Left lobe of liver (tissue), 2 donors: ENCODE data around the gene ERG28. TPM values are rescaled to one million over a fixed set of nuclear protein-coding genes. Genes with fewer than 3 reads are reported as not detected.
"Not testable (repeated sequence)": the region's sequence is repeated elsewhere in the genome, so short reads cannot be mapped to it uniquely, and the experiment has no call there.

Experiments used
- ATAC-seq: fragments of 200-7000 bp; cut with Tn5 transposase; one replicate; pipeline ENCODE4 v1.9.1; 2020; ENCODE audit warnings: mild to moderate bottlenecking, moderate library complexity
- DNase-seq: peaks from one replicate; pipeline ENCODE4 v3.0.0-alpha.2; 2020; ENCODE audit warnings: low spot score
- total RNA-seq: library from RNA; stranded (reverse); gene quantifications from one replicate; pipeline ENCODE4 v1.2.1, GENCODE V29; 2021
- donor health status: DM: no; HTN: no; CAD: no; lungs with moderate emphysema.
- donor health status: DM: no; HTN: yes; CAD: no.

ERG28 gene, protein sequence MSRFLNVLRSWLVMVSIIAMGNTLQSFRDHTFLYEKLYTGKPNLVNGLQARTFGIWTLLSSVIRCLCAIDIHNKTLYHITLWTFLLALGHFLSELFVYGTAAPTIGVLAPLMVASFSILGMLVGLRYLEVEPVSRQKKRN
- total RNA-seq, result 17.9 TPM

DNA sequence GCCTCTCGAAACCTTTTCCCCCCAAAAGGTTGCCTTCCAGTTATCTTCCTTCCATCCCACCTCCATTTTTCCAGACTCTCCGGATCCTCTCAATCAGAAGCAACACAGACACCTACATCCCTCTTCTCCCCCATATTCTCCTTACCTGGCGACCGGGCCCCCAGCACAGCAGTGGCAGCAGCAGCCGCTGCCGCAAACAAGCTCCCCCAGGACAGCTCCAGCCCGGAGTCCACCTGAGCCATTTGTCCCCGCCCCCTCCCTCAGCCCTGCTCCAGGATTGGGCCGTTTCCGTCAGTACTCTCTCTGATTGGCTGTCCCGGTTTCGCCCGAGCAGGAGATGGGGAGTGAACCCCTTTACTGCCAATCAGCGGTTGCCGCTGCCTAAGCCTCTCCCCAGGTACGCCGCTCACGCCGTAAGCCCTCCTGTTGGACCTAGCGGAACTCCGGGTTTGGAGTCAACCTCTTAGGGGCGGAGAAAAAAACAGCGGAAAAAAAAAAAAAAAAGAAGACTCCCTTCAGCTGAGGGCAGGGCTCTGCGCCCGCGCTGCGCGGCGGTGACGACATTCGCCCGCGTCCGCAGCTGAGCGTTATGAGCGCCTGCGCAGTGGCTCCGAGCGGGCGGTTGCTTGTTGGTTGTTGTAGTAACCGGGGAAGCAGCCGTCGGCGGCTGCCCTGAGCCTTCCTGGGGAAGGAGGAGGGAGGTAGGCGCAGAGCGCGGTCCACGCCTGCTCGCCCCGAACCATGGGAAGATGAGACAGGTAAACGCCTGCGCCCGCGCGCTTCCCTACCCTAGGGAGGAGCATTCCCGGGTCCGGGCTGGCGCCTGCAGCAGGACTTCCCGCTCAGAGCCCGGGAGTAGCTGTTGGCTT, at the start of gene ERG28, which contains the start of gene TTLL5:
Gene ERG28 (minus strand): TSS at position 247 of the 869 bp plus-strand sequence. CDS start 3,374 bp downstream, outside the sequence.
Gene TTLL5 (plus strand): TSS at position 617 of the 869 bp plus-strand sequence. CDS start 1,904 bp downstream, outside the sequence.
- ATAC-seq (peak; percentile 89), DNase-seq (peak; percentile 98)

DNA sequence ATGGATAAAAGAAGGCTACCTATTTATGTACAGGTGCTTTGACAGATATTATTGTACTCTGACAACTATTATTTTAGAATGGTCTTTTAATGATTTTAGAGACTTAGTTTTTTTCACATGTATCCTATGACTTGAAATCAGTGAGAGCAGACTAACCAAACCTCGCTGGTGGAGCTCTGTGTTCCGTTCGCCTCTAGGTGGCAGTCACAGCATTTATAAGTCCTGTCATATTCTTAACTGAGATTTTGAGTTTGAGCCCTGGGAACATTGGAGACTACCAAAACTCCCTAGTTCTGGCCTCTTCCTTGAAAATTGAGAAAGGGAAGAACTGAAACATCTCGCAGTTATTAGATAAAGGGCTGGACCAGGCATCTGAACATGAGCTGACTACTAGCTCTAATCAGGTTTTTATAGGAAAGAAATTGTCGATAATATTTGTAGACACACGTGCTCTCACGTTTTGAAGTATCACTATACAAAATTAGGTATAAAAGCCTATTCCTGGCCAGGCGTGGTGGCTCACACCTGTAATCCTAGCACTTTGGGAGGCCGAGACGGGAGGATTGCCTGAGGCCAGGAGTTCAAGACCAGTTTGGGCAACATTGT, 48.6 kb upstream of the ERG28 start:
- peak; percentile 68 for DNase-seq
- peak; percentile 81 for ATAC-seq

DNA sequence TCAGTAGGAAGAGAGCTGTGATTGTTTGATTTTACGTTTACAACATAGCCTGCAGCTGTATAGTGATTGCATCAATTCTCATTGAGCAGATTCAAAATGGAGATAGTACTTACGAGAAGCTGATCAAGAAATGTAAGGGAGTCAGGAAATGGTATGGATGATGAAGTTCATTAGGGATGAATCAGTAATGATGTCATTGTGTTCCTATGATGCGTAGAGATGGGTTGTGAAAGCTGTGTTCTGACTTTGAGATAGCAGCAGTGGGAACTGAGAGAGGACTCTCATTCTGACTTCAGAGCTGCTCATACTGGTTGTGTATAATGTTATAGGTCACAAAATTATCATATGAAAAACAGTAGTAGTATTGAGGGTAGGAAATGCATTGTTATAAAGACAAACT, 44.3 kb upstream of the ERG28 start:
- no peak for DNase-seq
- ATAC-seq, result no peak

DNA sequence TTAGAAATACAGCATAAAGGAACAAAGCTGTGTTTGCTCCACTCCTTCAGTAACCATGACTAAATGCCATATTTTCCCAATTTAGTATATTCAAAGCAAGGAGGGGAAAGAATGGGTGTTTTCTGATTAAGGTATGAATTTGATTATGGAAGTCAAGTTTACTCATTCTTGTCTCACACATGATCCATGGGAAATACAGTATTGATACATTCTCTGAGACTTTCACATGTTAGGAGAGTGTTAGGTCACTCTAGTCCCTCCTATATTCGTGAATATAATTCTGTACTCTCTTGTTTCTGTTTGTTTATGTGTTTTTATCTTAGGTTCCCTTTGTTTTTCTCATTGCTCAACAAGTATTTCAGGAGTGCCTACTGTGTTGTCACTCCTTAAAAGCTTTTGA, 42.8 kb upstream of the ERG28 start:
- ATAC-seq (no peak), DNase-seq (no peak)

DNA sequence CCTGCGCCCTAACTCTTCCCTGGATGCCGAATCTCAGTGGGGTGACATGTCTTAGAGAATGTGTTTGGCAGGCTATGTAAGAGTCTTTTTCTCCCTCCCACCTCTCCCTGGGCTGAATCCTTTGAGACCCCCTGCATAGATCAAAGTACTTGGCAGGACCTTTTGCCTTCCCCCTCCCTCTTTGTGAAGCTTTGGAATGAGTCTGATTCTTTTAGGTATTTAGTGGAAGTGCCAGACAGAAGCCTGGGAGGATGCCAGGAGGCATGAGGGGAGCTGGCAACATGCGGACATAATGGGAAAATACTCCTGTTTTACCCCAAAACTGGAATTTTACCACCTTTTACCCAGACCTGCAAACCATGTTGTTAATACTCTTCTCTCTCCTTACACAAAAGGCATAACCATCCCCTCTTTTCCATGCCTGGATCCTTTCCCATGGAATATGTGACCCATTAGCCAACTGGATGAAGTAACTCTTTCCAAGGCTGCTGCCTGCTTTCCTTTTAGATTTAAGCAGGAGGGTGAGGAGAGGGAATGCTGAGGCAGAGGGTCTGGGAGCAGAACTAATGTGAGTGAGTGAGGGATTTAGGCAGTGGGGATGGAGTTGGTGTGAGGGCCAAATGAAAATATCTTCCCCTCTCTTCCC, 42.1 kb upstream of the ERG28 start:
- DNase-seq (no peak), ATAC-seq (no peak)

DNA sequence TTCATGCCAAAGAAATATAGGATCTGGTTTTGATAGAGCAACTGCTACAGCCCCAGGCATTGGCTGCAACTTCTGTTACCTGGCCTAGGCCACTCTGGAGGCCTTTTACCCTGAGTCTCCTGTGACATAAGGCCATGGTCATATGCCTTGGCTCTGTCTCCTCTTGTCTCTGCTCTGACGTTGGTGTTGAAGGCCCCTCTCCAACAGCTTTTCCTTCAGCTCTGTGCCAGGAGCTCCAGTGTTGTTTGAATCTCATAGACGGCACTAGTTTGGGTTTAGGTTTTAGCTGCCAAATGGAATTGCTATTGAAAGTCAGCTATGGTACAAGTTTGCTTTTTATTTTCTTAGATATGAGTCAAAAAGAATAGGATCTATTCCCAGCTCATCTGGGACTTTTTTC, 41.4 kb upstream of the ERG28 start:
- ATAC-seq (no peak), DNase-seq (no peak)

DNA sequence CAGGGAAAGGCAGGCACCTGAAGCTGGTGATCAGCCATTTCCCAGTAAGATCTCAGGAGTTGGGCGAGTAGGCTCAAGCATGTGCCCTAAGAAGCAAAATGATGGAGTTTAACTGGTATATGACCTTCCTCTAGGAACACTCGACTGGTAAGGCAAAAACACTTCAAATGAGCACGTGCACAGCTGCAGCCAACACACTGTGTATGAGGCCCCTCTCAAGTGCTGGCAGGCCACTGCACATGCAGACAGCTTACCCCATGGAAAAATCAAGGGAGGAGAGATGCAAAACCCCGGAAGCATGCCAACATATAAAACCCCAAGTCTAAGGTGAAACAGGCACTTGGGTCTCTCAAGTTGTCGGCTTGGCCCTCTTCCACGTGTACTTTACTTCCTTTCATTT, 39.6 kb upstream of the ERG28 start:
- ATAC-seq (no peak), DNase-seq (no peak)

DNA sequence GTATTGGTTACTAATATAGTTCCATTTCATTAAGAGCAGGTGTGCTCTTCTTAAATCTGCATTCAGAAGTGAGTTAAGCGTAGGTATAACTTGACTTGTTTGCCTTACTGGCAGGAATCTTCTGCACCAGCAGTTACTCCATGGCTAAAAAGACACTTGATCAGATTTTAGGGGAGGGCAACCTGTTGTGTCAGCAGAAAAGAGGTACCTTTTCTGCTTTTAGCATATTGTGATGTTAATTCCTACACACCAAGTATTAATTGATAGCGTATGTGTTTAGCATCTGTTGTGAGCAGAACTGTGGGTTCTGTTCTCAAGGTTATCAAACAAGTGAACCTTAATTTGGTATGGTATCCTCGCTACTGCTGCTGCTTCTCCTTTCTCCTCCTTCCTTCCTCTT, 38.7 kb upstream of the ERG28 start:
- ATAC-seq, result no peak
- DNase-seq, result no peak

DNA sequence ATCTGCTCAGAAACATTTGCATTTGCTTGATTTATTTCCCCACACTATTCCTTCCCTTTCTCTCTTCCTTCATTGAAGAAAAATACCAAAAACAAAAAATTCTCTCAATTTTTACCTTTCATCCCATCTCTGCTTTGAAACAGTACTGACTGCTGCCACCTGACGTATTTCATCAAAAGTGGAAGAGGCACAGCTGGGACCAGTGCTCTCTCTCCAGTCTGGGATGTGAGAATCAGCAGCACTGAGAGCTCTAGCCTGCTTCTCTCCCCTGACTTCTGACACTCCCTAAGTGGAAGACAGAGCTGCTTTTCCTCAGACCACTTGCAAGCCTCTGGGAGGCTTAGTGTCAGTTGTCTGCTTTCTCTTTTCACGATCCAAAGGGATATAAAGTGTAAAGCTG, 37.2 kb upstream of the ERG28 start:
- no peak for ATAC-seq
- DNase-seq, result no peak

DNA sequence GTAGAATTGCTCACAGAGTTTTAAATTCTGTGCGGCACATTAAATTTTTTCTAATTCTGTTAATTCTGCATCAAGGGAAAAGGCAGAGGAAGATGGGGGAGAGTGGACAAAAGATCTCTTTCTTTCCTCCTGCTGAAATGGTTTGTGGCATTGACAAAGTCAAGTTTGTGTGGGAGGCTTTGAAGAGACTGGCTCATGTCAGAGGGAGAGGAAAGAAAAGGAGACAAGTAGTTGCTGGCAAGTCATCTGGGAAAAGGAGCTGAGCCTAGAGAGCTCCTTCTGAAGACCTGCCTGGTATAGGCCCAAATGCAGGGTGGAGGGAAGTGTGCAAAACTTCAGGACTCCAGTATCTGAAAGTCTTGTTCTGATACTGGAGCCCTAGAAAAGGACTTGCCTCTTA, 36.7 kb upstream of the ERG28 start:
- ATAC-seq, result no peak
- DNase-seq, result no peak

DNA sequence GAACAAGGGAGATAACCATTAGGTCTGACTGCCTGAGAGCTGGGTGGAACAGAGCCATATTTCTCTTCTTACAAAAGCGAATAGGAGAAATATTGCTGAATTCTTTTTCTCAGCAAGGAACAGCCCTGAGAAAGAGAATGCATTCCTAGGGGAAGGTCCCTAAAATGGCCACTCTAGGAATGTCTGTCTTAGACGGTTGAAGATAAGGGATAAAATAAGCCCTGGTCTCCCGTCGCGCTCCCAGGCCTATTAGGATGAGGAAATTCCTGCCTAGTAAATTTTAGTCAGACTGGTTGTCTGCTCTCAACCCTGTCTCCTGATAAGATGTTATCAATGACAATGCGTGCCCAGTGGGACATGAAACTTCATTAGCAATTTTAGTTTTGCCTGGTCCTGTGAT, 34.3 kb upstream of the ERG28 start:
- ATAC-seq, DNase-seq: not testable (repeated sequence)

DNA sequence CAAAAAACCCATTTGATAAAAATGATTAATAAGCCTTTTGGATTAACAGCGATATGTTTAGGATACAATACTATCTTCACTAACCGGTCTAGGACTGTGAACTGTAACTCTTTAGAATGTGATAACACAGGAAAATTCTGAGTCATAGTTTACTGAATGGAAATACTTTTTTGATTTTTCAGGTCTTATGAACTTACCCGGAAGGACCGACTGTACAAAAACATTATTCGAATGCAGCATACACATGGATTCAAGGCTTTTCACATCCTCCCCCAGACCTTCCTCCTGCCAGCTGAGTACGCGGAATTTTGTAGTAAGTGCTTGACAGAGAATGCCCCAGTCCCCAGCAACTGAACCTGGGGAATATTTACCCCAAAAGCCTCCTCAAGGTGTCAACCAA, 29.3 kb upstream of the ERG28 start:
- DNase-seq (no peak), ATAC-seq (no peak)

DNA sequence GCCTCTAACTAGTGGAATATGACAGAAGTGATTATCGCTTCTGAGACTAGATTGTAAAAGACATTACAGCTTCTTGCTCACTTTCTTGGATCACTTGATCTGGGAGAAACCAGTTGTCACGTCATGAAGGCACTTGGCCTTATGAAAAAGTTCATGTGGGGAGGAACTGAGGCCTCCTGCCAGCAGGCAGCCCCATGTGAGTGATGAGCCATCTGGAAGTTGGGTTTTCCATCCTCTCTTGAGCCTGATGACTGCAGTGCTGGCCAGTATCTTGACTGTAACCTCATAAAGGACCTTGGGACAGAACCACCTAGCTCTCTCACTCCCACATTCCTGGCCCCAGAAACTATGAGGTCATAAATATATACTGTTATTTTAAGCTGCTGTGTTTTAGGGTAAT, 28.3 kb upstream of the ERG28 start:
- ATAC-seq, result no peak

DNA sequence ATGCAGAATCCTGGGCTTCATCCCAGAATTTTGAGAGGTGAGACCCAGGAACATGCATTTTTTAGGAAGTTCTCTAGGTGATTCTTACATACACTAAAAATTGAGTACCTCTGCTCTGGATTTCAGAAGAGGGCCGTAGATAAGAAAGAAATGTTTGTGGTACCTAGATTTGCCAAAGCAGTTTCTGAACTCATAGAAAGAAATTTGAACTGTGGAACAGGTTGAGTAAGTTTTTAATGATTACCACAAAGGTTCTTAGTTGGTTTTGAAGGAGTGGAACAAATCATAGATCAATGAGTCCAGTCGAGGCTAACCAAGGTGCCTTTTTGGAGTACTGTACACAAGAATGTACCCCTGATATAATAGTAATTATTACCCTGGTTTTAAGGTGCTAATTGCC, 25.2 kb upstream of the ERG28 start:
- peak; percentile 62 for ATAC-seq
- no peak for DNase-seq

More for the DNA sequence above, 28.3 kb upstream of the ERG28 start:
- DNase-seq, result no peak

DNA sequence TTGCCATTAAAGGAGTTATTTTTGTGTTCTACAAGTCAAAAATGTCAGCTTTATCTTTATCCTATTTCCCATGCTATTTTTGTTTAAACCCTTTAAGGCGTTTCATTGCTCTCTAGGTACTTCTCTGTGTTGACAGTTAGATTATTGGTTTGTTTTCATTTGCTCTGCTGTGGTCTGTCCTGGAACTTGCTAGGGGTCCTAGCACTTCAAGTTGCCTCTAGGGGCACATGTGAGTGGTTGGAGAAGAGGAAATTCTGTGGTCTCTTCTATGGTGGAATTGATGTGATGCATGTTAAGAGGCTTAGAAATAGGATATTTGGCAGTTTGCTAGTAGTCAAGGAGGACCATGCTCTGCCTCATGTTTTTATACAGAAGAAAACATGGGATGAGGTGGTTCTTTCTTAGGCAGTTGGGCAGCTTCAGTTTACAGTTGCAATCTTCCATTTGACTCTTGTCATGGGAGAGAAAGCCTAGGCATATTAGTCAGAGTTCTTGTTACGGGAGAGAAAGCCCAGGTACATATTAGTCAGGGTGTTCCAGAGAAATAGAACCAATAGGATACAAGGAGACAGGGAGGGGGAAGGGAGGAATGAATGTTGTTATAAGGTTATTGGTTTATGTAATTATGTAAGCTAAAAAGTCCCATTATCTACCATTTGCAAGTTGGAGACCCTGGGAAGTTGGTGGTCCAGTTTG, 14.7 kb upstream of the ERG28 start:
- ATAC-seq (no peak), DNase-seq (no peak)

DNA sequence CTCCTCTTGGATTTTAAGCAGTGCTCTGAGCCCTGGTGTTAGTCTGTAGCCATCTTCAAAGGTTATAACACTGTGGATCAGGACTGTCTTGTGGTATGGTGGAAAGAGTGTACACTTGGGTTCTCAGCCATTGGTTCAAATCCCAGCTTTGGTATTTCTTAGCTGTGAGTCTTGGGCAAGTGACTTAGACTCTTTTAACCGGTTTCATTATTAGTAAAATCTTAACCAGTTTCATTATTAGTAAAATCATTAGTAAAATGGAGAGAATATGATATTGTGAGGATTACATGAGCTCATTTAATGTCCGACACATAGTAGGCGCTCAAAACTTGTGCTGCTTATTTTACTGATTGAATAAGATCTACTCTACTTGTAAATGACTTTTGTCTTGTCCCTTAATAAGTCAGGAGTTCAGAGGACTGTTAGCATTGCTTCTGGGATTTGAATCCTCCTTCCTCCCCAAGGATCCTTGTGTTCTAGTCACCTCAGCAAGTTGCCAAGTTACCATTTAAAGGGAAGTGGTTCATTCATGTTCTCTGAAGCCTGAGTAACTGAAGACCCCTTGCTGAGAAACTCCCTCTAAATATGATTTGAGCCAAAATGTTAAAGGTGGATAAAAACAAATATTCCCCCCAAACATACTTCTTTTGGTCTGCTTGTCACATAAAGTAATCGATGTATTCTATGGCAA, 12.8 kb upstream of the ERG28 start:
- no peak for DNase-seq

DNA sequence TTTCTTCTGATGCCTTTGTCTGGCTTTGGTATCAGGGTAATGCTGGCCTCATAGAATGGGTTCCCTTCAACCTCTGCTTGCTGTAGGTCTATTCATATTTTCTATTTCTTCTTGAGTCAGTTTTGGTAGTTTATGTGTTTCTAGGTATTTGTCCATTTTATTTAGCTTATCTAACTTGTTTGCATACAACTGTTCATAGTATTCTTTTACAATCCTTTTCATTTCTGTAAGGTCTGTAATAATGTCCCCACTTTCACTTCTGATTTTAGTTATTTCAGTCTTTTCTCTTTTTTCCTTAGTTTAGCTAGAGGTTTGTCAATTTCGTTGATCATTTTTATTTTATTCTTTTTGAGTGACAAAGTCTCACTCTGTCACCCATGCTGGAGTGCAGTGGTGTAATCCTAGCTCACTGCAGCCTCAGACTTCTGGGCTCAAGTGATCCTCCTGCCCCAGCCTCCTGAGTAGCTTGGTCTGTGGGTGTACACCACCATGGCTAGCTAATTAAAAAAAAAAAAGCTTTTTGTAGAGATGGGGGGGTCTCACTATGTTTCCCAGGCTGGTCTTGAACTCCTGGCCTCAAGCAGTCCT, 12.0 kb upstream of the ERG28 start:
- ATAC-seq (no peak), DNase-seq (no peak)

More for the DNA sequence above, 12.8 kb upstream of the ERG28 start:
- ATAC-seq, result no peak

DNA sequence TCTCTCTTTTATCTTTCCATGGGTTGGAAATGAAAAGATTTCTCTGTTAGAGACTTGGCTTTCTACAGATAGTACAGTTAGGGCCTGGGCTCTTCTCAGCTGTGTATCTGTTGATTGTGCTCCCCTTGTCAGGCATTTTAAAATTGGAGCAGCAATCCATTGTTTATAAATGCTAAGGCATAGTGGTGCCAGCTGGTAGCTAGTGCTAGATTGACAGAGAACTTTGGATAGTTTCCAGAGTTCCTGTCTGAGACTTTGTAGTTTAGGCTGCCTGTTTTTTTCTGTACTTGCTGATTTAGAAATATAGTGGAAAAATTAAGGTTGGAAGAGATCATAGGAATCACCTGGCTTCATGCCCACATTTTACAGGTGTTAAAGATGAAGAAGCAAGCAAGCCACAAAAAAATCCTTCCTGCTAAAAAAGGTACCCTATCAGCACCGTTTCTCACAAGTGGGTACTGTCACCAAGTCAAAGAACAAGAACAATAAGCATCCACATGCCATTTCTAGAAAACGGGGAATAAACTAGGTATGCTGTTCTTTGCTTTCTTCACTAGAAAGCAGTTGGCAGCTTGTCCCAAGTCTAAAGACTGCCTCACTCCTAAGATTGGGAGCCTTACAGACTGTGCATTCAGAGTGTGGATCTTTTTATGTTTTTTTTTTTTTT, 6.6 kb upstream of the ERG28 start:
- ATAC-seq (peak; percentile 61), DNase-seq (no peak)

DNA sequence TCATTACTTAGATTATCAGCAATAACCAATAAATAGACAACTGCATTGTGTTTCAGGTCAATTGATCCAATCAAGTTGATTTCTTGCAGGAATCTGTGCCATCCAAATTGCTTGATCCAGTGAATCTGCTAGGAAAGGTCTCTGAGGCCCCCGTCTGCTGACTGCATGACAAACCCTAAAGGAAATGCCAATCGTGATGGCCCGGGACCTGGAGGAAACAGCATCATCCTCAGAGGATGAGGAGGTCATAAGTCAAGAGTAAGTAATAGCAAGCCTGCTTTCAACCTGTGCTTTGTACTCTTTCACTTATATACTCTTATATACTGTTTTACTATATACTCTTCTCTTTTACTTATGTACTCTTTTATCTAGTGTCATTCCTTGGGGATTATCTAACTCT, 2.3 kb upstream of the ERG28 start:
- ATAC-seq (no peak), DNase-seq (no peak)

DNA sequence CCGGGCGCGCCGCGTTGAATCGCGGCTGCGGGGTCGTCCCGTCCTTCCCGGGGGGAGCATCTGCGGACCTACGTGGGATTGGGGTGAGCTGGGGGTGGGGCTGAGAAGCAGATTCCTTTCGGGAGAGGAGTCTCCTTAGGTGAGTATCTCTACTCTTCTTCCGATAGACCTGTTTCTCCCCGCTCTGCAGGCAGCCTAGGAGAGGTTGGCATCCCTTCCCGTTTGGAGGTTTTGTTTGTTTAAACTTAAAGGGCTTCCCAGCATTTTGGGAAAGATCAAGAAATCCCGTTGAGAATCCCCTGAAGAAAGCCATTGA, 781 bp upstream of the ERG28 start:
- peak; percentile 28 for ATAC-seq

More for the DNA sequence above, 781 bp upstream of the ERG28 start:
- no peak for DNase-seq
